Measurements from ENCODE around the gene ZSWIM4. TPM values are rescaled to one million over a fixed set of nuclear protein-coding genes. Genes with fewer than 3 reads are reported as not detected.

The ZSWIM4 gene
- total and polyA plus RNA-seq, 10 of the 15 experiments (the other 5 are each of a cell fraction or from before 2014, with no cell fraction given) = 0.73 to 11.1 (median 1.8) TPM; not detected in 2

DNA sequence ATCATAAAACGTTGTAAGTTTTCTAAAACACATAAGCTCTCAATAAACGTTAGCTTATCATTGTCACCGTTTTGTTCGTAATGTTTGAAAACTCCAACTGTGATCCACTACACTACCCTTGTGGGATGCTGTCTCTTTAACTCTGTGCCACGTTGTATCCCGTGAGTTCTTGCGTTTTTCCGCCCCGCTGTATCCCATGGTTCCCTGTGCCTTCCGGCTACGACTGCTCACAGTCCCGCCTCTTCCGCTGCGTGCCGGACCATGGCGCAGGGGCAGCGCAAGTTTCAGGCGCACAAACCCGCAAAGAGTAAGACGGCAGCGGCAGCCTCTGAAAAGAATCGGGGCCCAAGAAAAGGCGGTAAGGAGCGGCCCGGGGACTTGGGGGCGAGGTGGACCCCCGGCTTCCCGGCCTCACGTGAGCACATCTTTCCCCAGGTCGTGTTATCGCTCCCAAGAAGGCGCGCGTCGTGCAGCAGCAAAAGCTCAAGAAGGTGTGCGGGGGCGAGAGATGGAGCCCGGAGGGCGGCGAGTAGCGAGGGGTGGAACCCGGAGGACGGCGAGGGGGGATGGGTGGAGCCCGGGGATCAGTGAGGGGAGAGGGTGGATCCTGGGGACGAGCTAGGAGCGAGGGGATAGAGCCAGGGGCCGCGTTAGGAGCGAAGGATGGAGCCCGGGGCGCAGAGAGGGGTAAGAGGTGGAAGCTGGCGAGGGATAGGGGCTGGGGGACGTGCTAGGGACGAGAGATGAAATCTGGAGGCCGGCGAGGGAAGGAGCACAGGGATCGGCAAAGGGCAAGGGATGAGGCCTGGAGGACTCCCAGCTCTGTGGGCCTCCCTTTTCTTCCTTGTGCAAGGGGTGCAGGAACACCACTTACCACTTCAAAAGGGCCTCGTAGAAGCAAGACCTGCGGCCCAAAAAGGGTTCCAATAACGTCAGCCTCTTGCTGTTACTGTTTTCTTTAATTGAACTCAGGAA lies 20.7 kb upstream of the ZSWIM4 start, which contains the start of gene C19orf53 (continued):
- TF ChIP-seq E2F4 (IDR thresholded peaks at IDR 0.05; ENCODE audit: low read depth, low read length) (0 out of 2 replicates have a peak, but pooled peaks have one; percentile 35), USF2 (IDR thresholded peaks at IDR 0.05; ENCODE audit: borderline replicate concordance, low read depth, low read length) (no peak; the same call in 1 of the 2 replicates), POLR2A (IDR thresholded peaks at IDR 0.05; ENCODE audit: low read depth, low read length) (peak; percentile 99), MLLT1 (IDR thresholded peaks at IDR 0.05) (peak; percentile 89), ETV6 (conservative IDR thresholded peaks at IDR 0.05 in 1 of 2, IDR thresholded peaks at IDR 0.05 in 1 of 2; ENCODE audit: borderline replicate concordance in 1 of 2, low read depth in 1 of 2) (no peak), EP300 (IDR thresholded peaks at IDR 0.05; ENCODE audit: borderline replicate concordance in 1 of 2, control insufficient read depth in 1 of 2, low read depth in 2 of 2, low read length in 2 of 2) (no peak), SUPT20H (IDR thresholded peaks at IDR 0.05; ENCODE audit: borderline replicate concordance, control insufficient read depth, low read depth, low read length) (no peak), TARDBP (IDR thresholded peaks at IDR 0.05; ENCODE audit: borderline replicate concordance) (peak; percentile 90), NR2F1 (conservative IDR thresholded peaks at IDR 0.05) (0 out of 2 replicates have a peak, but pooled peaks have one; percentile 16), JUND (IDR thresholded peaks at IDR 0.05; ENCODE audit: low read depth, low read length) (no peak), RUNX3 (IDR thresholded peaks at IDR 0.05; ENCODE audit: low read length) (peak; percentile 68), CHD4 (IDR thresholded peaks at IDR 0.05) (no peak), HCFC1 (IDR thresholded peaks at IDR 0.05; ENCODE audit: low read length) (peak; percentile 98), FOXK2 (IDR thresholded peaks at IDR 0.05) (no peak), MTA3 (IDR thresholded peaks at IDR 0.05; ENCODE audit: borderline replicate concordance, low read length) (no peak)
- TF ChIP-seq, protein P1, sequence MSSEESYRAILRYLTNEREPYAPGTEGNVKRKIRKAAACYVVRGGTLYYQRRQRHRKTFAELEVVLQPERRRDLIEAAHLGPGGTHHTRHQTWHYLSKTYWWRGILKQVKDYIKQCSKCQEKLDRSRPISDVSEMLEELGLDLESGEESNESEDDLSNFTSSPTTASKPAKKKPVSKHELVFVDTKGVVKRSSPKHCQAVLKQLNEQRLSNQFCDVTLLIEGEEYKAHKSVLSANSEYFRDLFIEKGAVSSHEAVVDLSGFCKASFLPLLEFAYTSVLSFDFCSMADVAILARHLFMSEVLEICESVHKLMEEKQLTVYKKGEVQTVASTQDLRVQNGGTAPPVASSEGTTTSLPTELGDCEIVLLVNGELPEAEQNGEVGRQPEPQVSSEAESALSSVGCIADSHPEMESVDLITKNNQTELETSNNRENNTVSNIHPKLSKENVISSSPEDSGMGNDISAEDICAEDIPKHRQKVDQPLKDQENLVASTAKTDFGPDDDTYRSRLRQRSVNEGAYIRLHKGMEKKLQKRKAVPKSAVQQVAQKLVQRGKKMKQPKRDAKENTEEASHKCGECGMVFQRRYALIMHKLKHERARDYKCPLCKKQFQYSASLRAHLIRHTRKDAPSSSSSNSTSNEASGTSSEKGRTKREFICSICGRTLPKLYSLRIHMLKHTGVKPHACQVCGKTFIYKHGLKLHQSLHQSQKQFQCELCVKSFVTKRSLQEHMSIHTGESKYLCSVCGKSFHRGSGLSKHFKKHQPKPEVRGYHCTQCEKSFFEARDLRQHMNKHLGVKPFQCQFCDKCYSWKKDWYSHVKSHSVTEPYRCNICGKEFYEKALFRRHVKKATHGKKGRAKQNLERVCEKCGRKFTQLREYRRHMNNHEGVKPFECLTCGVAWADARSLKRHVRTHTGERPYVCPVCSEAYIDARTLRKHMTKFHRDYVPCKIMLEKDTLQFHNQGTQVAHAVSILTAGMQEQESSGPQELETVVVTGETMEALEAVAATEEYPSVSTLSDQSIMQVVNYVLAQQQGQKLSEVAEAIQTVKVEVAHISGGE (CRISPR knock-in tag; IDR thresholded peaks at IDR 0.05) = no peak
- TF ChIP-seq, protein P2, sequence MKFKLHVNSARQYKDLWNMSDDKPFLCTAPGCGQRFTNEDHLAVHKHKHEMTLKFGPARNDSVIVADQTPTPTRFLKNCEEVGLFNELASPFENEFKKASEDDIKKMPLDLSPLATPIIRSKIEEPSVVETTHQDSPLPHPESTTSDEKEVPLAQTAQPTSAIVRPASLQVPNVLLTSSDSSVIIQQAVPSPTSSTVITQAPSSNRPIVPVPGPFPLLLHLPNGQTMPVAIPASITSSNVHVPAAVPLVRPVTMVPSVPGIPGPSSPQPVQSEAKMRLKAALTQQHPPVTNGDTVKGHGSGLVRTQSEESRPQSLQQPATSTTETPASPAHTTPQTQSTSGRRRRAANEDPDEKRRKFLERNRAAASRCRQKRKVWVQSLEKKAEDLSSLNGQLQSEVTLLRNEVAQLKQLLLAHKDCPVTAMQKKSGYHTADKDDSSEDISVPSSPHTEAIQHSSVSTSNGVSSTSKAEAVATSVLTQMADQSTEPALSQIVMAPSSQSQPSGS (IDR thresholded peaks at IDR 0.05; ENCODE audit: low read length) = no peak
- TF ChIP-seq, protein P3, sequence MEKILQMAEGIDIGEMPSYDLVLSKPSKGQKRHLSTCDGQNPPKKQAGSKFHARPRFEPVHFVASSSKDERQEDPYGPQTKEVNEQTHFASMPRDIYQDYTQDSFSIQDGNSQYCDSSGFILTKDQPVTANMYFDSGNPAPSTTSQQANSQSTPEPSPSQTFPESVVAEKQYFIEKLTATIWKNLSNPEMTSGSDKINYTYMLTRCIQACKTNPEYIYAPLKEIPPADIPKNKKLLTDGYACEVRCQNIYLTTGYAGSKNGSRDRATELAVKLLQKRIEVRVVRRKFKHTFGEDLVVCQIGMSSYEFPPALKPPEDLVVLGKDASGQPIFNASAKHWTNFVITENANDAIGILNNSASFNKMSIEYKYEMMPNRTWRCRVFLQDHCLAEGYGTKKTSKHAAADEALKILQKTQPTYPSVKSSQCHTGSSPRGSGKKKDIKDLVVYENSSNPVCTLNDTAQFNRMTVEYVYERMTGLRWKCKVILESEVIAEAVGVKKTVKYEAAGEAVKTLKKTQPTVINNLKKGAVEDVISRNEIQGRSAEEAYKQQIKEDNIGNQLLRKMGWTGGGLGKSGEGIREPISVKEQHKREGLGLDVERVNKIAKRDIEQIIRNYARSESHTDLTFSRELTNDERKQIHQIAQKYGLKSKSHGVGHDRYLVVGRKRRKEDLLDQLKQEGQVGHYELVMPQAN (conservative IDR thresholded peaks at IDR 0.05) = peak; percentile 78

Measured in GM12878 (cell line).